Fibroblast of skin of abdomen (primary cell): ENCODE measurements around the gene CADPS2.
"Not testable (repeated sequence)": the region's sequence is repeated elsewhere in the genome, so short reads cannot be mapped to it uniquely, and the experiment has no call there.

Source experiments
- DNase-seq: peaks from one replicate; pipeline ENCODE4 v3.0.0-alpha.2; 2013

Gene CADPS2

DNA sequence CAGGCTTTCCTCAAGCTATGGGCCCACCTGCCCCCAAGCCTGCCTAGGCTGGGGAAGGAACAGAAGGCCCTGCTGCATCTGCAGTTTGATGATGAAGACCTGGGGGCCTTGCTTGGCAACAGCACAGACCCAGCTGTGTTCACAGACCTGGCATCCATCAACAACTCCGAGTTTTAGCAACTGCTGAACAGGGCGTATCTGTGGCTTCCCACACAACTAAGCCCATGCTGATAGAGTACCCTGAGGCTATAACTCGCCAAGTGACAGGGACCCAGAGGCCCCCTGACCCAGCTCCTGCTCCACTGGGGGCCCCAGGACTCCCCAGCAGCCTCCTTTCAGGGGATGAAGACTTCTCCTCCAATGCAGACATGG lies 36.3 kb downstream of the CADPS2 start:
- no peak for DNase-seq

DNA sequence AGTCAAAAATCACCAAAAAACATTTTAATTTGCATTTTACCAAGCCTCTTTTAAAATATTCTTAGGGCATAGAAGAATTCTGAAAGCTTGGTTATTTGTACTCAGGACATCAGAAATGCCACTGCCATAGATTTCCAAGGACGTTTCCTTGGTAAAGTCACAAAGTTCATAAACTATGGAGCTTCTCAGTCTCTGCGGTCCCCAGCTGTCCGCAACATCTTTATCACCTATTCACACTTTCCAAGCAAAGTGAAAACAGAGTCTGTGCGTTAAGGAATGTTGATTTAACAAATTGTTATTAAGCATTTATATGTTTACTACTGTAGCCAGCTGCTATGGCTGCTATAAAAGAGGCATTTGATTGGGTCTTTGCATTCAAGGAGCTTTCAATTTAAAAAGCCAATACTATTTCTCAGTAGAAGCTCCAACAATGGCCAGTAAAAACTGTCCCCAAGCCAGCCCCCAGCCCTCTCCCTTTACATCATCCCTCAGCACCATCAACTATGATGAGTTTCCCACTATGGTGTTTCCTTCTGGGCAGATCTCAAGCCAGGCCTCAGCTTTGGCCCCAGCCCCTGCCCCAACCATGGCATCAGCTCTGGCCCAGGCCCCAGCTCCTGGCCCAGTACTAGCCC lies 36.8 kb downstream of the CADPS2 start:
- DNase-seq: no peak

DNA sequence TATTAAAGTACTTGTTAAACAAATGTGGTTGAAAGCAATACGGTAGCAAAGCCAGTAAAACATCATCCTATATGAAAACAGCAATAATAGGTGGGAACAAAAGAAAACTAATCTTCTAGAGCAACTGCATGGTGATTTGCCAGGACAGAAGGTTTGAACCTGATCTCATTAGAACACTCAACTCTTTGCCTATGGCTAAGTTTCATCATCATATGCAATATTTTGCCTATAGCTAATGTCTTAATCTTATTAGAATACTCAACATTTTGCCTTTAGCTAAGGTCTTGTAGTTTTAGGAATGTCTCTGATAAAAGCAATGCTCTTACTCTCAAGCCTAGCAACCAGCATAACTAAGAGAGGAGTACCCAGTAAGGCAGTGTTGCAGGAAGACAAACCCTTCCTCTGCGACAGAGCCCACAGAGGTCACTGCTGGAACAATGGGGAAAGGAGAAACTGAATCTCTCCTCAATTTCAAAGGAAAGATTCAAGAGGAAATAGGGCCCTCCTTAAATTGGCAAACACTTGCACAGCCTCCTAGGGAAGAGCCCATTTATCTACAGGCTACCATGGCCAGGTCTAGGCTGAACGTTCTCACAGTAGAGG lies 38.3 kb downstream of the CADPS2 start:
- no peak for DNase-seq

DNA sequence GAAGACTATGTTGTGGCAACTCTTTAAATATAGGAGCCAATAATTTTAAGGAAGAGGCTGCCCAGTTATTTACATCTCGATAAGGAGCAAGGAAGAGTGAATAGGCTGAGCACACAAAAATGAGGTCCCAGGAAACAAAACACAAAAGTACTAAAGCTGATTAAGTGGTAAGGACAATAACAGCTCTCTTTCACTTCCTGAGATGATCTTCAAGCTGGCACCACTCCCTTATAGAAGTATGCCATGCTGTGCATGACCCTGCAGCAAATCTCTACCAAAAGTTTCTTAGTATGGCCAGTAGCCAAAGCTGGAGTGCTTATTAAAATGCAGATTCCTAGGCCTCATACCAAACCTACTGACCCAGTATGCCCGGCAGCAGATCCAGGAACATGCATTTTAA lies 39.7 kb downstream of the CADPS2 start:
- no peak for DNase-seq

DNA sequence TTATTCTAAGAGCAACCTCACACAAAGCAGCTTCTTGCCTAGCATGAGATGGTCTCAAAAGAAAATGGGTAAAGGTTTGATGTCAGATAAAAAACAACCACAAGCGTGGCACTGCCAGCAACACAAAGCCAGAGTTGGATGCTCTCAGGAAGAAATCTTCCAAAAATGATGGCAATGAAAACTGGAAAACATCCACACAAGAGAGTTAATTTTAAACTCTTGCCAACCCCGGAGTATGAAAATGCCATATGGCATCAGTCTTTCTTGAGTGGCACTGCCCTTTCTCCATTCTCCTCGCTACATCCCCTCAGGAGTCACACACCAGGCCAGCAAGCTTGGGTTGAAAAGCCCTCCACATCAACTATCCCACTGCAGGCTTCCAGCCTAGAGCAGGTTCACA lies 41.0 kb downstream of the CADPS2 start:
- DNase-seq: no peak

DNA sequence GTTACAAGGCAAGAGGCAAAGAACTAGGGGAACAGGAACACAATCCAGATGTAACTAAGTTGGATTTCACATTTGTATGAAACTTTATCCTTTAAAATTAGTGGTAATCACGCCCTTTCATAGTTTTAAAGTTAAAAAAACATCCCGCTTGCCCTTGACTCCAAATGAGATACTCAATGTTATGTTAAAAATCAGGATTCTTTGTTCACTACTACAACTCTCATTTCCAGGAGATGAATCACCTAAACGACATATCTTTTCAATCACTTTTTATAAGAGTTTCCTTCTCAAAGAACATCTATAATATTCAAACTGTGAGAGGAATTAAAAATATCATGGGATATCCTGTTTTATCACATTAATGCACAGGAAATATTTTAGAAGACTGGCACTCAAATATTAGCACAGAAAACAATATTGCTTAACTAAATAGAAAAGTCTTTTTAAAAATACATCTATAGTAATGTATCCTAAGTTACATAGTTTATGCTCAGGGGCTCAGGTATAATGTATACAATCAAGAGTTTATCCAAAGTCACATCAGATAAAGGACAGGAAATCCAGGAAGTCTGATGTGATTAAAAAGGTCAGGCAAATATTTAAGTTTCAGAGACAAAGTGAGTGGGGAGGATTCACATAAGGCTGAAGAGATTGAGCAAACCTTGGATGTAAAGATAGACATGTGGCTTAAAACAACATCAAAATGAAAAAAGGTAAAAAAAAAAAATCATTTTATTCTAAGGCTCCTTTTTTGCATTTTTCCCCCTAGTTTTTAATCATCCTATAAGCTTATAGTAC lies 41.9 kb downstream of the CADPS2 start:
- no peak for DNase-seq

DNA sequence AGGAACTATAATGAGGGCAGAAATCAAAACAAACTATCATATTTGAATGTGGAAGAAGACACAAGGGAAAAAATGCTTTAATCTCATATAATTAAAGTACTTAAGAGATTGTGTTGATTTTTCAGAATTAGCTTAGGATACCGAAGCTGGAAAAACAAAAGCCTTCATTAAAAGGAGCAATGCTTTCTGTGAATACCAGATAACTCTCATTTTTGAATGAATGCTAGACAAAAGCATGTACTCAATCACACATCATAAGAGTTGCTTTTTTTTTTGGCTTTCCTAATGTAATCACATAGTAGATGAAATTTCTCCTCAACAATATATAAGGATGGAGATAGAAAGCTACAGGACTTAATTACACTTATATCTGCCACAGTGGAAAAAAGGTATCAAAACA lies 43.3 kb downstream of the CADPS2 start:
- no peak for DNase-seq

DNA sequence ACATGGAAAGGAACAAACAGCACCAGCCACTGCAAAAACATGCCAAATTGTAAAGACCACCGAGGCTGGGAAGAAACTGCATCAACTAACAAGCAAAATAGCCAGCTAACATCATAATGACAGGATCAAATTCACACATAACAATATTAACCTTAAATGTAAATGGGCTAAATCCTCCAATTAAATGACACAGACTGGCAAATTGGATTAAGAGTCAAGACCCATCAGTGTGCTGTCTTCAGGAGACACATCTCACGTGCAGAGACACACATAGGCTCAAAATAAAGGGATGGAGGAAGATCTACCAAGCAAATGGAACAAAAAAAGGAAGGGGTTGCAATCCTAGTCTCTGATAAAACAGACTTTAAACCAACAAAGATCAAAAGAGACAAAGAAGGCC lies 50.0 kb downstream of the CADPS2 start:
- not testable (repeated sequence) for DNase-seq

DNA sequence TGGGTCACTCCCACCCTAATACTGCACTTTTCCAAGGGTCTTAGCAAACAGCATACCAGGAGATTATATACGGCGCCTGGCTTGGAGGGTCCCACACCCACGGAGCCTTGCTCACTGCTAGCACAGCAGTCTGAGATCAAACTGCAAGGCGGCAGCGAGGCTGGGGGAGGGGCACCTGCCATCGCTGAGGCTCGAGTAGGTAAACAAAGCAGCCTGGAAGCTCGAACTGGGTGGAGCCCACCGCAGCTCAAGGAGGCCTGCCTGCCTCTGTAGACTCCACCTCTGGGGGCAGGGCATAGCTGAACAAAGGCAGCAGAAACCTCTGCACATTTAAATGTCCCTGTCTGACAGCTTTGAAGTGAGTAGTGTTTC lies 51.7 kb downstream of the CADPS2 start:
- not testable (repeated sequence) for DNase-seq

DNA sequence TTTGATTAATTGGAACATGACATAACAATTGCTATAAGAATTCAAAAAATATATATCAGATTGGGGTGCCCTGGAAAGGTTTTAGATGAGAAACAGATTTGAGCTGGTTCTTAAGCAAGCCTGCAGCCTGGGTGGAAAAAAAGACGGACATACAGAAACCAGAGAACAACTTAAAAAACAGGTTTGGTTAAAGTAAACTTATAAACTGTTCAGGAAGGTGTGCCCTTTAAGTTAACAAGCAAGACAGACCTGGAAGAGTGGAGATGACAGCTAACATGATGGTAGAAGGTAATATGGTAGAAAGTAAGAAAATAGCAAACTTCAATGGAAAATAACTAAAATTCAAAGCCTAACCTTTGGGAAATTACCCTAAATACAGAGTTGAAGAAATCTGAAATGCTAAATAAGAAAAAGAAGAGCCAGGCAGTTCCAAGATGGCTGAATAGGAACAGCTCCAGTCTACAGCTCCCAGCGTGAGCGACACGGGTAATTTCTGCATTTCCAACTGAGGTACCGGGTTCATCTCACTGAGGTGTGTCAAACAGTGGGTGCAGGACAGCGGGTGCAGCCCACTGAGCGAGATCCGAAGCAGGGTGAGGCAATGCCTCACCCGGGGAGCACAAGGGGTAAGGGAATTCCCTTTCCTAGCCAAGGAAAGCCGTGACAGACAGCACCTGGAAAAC lies 52.2 kb downstream of the CADPS2 start:
- DNase-seq: no peak

DNA sequence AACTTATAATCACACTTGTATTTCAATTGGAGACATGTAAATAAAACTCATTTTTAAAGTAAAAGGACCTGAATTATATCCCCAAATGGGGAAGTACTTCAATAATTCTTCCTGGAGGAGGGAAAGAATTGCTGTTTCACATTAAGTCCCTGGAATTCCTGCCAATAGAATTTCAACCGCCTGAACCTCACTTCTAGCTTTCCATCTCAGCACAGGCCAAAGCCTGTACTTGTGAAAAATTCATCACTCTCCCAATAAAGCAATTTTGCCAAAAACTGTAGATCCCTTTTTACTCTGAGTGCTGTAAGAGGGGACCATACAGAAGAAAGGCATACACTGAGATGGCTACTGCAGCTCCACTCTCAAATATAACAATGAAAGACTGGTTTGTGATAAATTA lies 54.8 kb downstream of the CADPS2 start:
- no peak for DNase-seq

DNA sequence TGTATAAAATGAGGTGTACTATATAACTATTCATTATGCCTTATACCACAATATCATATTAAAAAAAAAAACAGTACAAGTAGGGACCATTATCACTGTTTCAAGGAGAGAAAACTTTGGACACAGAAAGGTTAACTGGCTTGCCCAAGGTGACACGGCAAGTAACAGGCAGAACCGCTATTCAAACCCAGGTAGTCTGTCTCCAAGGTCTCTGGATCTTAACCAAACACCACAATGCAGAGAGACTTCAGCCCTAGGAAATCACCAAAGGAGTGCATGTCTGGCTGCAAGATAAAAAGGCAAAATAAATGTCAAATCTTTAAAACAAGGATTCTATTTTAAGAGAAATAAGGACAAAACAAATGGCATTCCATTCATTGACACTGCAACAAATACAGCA lies 56.3 kb downstream of the CADPS2 start:
- no peak for DNase-seq

DNA sequence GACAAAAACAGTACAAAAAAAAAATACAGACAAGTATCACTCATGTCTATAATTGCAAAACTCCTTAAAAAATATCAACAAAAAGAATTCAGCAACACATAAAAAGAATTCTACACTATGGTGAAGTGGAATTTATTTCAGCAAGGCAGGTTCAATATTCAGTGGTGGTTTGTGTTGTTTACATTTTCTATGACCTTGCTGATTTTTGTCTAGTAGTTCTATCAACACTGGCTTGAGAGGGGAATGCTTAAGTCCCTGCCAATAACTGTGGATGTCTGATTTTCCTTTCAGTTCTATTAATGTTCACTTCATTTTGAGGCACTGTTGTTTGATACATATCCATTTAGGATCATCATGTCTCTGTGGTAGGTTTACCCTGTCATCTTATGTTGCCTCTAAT lies 58.5 kb downstream of the CADPS2 start:
- DNase-seq: no peak

DNA sequence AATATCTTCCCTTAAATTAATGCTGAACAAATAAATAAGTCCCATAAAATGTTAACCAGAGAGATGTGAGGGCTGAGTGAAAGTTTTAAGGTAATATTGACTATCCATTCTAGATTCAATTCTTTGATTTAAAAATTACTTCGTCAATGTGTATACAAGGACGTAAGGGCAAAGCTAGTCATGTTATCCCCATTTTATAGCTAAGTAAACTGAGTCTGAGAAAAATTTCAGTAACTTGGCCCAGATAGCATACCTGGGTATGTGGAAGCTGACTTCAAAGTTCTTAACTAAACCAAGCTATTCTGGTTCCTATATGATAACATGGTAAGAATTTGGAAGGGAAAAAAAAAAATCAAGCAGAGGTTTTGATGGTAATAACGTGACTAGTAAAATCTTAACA lies 72.4 kb downstream of the CADPS2 start:
- DNase-seq: no peak

DNA sequence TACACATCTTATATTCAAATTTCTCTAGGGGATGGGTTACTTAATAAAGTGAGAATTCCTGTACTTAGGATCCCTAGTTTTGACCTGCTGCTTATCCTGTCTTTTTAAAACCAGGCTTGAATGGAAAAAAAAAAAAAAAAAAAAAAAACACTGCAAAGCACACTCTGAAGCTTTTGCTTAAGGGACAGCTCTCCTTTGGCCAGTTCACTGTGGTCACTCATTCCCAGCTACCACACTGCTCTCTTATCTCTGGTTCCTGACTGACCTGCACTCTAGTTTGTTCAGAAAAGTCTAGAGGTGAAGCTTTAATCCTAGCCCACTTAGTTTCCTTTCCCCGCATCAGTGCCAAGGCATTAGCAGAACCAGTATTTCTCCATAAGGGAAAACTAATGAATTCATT lies 82.4 kb downstream of the CADPS2 start:
- no peak for DNase-seq

DNA sequence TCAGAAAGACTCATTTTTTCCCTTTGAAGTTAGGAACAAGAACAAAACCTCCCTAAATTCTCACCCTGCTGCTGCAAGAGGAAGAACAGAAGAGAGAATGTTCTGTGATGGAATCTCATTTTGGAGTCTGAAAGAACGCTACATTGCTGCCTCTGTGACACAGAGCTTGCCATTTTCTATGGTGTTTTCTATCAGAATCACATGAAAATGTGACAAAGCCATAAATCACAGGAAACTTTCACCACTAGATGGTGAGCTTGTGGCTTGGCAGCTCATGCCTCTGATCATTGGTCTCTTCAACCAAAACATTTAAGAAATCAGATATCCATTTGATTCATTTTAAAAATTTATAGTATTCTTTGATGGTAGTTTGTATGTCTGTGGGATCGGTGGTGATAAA lies 82.9 kb downstream of the CADPS2 start:
- DNase-seq: no peak

DNA sequence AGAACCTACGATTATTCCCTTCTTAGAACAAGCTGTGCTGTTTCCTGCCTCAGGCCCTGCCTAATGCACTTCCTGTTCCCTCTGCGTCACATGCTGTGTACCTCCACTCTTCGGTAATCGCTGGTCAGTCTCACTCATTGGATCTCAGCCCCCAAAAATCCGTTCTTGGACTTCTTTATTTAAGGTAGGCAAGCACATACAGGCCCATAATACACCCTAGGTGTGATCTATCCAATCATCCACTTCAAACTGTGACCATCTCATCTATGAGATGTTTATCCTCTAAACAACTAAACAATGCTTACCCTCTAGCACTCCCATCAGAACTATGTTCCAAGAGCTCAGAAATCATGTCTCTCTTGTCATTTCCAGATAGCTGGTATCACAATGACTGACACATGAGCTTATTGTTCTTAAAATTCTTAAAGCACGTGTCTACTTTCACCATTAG lies 83.9 kb downstream of the CADPS2 start:
- DNase-seq: no peak

DNA sequence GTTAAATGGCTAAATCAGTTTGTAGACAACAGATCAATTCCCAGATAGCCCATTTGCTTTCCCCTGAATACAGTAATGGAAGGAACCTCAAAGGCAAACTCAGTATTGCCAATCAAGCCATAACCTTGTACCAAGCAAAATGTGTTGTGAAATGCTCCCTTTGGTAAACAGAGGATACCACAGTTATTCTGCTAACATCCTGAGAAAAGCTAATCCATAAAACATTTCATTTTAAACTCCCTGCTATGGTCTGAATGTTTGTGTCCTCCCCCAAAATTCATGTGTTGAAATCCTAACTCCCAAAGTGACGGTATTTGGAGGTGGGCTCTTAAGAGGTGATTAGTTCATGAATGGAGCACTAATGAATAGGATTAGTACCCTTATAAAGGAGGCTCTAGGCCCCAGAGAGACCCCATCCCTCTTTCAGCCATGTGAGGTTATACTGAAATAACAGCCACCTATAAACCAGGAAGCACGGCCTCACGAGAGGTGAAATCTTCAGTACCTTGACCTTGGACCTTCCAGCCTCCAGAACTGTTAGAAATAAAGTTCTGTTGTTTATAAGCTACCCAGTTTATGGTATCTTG lies 94.2 kb downstream of the CADPS2 start:
- DNase-seq: no peak

DNA sequence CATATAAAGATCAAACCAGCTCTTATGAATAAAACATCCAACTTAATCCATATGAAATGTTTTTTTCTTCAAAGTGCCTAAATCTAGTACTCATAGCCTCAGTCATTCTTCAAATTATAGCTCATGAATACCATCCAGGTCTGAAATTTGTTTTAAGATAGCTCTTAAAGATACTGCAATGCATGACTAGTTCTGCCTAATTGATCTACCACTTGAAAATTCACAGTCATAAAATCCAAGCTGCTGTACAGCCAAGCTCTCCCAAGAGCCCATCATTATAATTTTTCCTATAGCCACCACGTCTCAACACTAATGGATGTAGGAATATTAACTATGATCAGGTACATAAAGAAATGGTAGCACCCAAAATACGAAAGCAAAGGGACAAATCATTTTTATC lies 95.7 kb downstream of the CADPS2 start:
- DNase-seq: no peak

DNA sequence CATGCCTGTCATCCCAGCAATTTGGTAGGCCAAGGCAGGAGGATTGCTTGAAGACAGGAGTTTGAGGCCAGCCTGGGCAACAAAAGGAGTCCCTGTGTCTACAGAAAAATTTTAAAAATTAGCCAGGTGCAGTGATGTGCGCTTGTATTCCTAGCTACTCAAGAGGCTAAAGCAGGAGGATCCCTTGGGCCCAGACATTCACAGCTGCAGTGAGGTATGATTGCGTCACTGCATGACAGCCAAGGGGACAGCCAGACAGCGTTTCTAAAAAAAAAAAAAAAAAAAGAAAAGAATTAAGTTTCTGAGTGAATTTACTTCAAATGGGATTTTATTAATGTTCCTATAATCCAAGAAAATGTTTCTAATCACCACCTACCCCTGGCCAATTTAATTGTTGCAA lies 96.1 kb downstream of the CADPS2 start:
- DNase-seq: no peak

DNA sequence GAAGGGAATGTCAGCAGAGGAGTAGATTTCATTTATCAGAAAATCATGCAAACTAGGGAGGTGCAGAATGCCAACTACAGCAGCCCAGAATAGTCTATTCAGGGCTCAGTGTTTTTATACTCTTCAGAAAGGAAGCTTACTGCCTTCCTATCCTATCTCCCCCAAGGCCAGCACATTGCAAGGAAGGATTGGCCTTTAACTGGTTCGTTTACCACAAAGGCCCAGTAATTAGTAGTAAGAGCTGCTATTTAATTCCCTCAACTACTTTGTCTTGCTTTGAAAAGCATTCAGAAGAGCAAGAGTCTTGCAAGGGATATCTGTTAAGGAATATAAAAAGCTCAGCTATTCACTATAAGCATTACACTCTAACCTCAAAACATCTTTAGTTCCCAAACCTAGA lies 97.1 kb downstream of the CADPS2 start:
- DNase-seq: no peak

DNA sequence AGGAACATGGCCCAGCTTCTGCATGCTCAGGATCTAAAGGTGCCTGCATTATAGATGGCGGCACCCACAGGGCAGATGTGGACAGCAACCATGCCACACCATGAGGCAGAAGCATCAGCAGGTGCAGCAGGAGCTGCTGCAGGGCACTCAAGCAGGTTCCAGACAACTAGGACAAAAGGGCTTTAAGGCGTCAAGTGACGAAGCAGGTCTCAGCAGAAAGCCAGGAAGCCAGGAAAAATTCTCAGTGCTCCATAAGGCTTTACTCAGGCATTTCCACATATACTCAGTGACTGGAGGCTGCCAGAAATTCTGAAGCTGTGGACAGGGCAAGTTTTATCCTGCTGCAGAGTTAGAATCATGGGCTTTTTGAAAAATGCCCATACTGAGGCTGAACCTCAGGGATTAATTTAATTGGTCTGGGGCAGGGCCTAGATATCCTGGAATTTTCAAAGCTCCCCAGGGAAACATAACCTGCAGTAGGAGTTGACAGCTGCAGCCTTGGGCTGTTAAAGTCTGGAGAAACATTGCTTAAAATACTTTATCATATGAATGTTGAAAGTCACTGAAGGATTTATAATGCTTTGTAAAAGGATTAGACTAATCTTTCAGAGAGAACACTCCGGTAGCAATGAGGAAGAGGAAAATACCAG lies 115.4 kb downstream of the CADPS2 start:
- peak; percentile 8 for DNase-seq

DNA sequence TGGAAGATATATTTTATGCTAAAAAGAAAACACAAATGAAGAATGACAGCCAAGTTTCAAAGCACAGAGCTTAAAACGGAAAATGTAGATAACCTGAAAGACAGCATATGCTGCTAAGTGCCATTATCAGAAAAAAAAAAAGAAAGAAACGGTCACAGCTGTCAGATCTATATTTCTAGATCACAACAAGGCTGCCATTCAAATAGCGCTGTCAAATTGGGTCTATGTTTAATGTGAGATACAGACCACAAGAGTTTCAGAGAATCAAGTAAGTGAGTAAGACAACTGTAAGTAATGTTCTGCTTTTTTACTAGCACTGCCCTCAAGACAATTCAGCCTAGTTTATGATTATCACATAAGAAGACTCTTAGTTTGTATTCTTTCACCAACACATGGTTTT lies 117.4 kb downstream of the CADPS2 start:
- no peak for DNase-seq
